Heart left ventricle (tissue), 13 donors: ENCODE data around the gene KCNE5.

Experiments used
- POLR2A ChIP-seq, 2 donors: fragments of 450-650 bp; IDR thresholded peaks; one replicate each; pipeline ENCODE4 v1.6.1; 2017; ENCODE audit warnings: antibody characterized with exemption in 2 of 2, mild to moderate bottlenecking in 2 of 2, moderate library complexity in 2 of 2
- TF ChIP-seq, protein P1 (sequence below), 12 donors: fragments of 200-600 bp; sonication (generic) in 4 of 12; IDR thresholded peaks; one replicate each; pipeline versions ENCODE4 v1.5.0 to v1.8.0; 2018 to 2022; ENCODE audit warnings: antibody characterized with exemption in 12 of 12, mild to moderate bottlenecking in 5 of 12
- donor health status: ischemic (EF 13 %, LVEDD 7.1; RV severe dilation, severe dysfunction).
- donor health status: DM: no; HTN: yes; CAD: no.
- donor health status: DM: no; HTN: no; CAD: no.
- donor health status: ischemic (EF 25% LVEDD 6.9; RV normal size, moderate dysfunction).
- donor health status: ischemic (EF 25% LVEDD 5.7; RV mildly dilated, moderate dysfunction).
- donor health status: ischemic (EF 35%, LVEDD 5.7; RV mildly dilated, moderate dysfunction).
- donor health status: nonischemic (EF 11% LVEDD 7.7; RV severe dilation, severe dysfunction).
- donor health status: DM: yes; HTN: yes; CAD: no.
- donor health status: PGD.
- donor health status: ischemic (EF 29% LVEDD 5.4; RV normal size, mild dysfunction).
- donor health status: nonischemic (EF 23%, LVEDD 6.1; RV moderate dilation, normal function).

DNA sequence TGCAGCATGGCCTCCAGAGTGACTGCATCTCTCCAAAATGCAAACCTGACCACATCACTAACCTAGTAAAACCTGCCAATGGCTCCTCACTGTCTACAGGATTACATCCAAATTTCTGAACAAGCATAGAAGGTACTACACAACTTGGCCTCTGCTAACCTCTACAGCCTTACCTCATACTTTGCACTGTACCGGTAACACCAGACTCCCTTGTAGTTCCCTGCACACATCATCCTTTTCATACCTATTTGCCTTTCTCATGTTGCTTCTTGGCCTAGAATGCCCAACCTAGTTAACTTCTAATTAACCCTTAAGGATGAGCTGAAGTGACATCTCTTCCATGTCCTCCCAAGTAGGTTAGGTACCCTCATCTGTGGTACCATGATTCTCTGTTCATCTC is 33.4 kb upstream of the KCNE5 start:
- TF ChIP-seq, protein P1, sequence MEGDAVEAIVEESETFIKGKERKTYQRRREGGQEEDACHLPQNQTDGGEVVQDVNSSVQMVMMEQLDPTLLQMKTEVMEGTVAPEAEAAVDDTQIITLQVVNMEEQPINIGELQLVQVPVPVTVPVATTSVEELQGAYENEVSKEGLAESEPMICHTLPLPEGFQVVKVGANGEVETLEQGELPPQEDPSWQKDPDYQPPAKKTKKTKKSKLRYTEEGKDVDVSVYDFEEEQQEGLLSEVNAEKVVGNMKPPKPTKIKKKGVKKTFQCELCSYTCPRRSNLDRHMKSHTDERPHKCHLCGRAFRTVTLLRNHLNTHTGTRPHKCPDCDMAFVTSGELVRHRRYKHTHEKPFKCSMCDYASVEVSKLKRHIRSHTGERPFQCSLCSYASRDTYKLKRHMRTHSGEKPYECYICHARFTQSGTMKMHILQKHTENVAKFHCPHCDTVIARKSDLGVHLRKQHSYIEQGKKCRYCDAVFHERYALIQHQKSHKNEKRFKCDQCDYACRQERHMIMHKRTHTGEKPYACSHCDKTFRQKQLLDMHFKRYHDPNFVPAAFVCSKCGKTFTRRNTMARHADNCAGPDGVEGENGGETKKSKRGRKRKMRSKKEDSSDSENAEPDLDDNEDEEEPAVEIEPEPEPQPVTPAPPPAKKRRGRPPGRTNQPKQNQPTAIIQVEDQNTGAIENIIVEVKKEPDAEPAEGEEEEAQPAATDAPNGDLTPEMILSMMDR (IDR thresholded peaks at IDR 0.05) = no peak
- no peak for TF ChIP-seq POLR2A (IDR thresholded peaks at IDR 0.05)
